ENCODE results near the gene UBASH3B.

GRCh38 chr11:122815900-122816299, 160.4 kb downstream of the UBASH3B start:
- TF ChIP-seq, protein P1, sequence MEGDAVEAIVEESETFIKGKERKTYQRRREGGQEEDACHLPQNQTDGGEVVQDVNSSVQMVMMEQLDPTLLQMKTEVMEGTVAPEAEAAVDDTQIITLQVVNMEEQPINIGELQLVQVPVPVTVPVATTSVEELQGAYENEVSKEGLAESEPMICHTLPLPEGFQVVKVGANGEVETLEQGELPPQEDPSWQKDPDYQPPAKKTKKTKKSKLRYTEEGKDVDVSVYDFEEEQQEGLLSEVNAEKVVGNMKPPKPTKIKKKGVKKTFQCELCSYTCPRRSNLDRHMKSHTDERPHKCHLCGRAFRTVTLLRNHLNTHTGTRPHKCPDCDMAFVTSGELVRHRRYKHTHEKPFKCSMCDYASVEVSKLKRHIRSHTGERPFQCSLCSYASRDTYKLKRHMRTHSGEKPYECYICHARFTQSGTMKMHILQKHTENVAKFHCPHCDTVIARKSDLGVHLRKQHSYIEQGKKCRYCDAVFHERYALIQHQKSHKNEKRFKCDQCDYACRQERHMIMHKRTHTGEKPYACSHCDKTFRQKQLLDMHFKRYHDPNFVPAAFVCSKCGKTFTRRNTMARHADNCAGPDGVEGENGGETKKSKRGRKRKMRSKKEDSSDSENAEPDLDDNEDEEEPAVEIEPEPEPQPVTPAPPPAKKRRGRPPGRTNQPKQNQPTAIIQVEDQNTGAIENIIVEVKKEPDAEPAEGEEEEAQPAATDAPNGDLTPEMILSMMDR (conservative IDR thresholded peaks at IDR 0.05 in 1 of 2, IDR thresholded peaks at IDR 0.05 in 1 of 2; ENCODE audit: extremely low read depth in 1 of 2, insufficient read depth in 1 of 2, low read depth in 1 of 2, low read length in 2 of 2), result no peak
- TF ChIP-seq EZH2 (IDR thresholded peaks at IDR 0.05; ENCODE audit: borderline replicate concordance, low read length), result no peak
